MM.1S (cell line): Measurements from ENCODE around the gene PACS2.

Source experiments
- CTCF ChIP-seq: fragments of 300-600 bp; sonication (generic); IDR thresholded peaks from 2 replicates; pipeline ENCODE4 v1.5.1; 2016; ENCODE audit warnings: antibody characterized with exemption, low read length, mixed read lengths
- EZH2phosphoT487 ChIP-seq: fragments of 300-600 bp; sonication (generic); IDR thresholded peaks from 2 replicates; pipeline ENCODE4 v1.6.1; 2018; ENCODE audit warnings: antibody characterized with exemption, low read length

DNA sequence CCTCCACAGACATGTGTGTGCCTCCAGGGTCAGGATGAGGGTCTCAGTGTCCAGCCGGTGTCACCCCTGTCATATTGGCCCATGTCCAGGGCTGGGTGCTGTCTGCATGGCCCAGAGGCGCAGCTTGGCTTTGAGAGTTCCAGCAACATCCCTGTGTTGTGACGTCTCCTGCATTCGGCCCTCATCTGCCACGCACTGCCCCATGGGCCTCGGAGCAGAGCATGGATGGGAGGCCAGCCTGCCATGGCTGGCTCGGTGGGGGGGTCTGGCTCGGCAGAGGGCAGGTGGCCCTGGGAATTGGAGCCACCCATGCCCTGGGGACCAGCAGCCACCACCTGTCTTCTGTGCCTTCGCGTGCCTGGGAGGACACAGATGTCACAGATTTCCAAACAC is 73.0 kb downstream of the PACS2 start:
- TF ChIP-seq CTCF (no peak), EZH2phosphoT487 (no peak)
